C4-2B (cell line): ENCODE data around the gene TMEM39A.

Experiments used
- H3K27ac ChIP-seq: fragments of 450-650 bp; 2 replicates; pipeline ENCODE4 v1.5.1; 2017
- CTCF ChIP-seq: fragments of 450-650 bp; conservative IDR thresholded peaks from 2 replicates; pipeline ENCODE4 v1.5.1; 2017; ENCODE audit warnings: mild to moderate bottlenecking
- ZFX ChIP-seq: fragments of 450-650 bp; IDR thresholded peaks from 2 replicates; pipeline ENCODE4 v1.6.1; 2017

Gene TMEM39A, protein sequence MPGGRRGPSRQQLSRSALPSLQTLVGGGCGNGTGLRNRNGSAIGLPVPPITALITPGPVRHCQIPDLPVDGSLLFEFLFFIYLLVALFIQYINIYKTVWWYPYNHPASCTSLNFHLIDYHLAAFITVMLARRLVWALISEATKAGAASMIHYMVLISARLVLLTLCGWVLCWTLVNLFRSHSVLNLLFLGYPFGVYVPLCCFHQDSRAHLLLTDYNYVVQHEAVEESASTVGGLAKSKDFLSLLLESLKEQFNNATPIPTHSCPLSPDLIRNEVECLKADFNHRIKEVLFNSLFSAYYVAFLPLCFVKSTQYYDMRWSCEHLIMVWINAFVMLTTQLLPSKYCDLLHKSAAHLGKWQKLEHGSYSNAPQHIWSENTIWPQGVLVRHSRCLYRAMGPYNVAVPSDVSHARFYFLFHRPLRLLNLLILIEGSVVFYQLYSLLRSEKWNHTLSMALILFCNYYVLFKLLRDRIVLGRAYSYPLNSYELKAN

GRCh38 chr3:119463171-119464169, at the start of gene TMEM39A:
Gene TMEM39A (minus strand): TSS chr3:119463615. CDS start chr3:119462074, 1,541 bp downstream.
- TF ChIP-seq CTCF (no peak), ZFX (no peak)
- peak within 1 kb of the TSS; percentile 90 for H3K27ac ChIP-seq

DNA sequence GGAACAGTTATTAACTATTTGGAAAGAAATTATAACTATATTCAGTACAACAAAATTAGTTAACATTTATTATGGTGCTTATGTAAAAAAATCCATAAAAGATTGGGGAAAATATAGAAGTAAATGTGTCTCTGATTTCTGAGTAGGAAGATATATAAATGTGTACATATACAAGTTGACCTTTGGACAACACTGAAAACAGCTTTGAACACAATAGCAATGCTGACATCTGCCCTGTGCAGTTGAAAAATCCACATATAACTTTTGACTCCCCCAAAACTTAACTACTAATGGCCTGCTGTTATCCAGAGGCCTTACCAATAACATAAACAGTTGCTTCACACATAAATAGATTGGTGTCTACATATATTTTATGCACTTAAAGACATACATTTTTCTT, 47.3 kb upstream of the TMEM39A start:
- H3K27ac ChIP-seq = no peak overlapping the region
- TF ChIP-seq ZFX = no peak
- no peak for TF ChIP-seq CTCF

DNA sequence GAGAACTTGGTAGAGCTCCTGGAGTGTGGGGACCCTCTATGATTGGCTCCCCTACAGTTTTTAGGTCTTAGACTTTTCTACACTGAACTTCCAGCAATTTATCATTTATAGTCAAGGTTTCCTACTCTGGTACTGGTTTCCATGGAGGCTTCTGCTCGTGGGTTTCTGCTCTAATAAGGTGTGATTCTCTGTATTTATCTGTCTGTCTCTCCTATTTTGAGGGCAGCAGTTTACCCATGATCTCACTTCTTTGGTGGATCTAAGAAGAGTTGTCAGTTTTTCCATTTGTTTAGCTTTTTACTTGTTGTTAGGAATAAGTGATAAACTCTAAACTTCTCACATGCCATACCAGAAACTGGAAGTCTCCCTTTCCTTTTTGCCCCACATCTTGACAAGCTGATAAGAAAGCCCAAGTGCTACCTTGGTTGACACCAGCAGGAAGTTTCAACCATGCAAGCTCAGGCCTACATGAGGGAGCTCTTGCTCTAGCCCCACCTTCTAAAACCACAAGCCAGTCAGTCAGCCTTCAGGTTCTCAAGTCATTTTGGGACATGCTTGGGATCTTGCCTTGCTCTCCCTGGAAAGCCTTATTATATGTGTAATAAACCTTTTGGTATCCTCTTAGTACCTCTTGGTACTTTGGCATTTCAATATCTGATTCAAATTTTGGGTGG, 44.9 kb upstream of the TMEM39A start:
- TF ChIP-seq ZFX = no peak
- no peak for TF ChIP-seq CTCF
- no peak overlapping the region for H3K27ac ChIP-seq

GRCh38 chr3:119507404-119507803, 44.0 kb upstream of the TMEM39A start:
- H3K27ac ChIP-seq = no peak overlapping the region
- TF ChIP-seq ZFX = no peak
- TF ChIP-seq CTCF = no peak

DNA sequence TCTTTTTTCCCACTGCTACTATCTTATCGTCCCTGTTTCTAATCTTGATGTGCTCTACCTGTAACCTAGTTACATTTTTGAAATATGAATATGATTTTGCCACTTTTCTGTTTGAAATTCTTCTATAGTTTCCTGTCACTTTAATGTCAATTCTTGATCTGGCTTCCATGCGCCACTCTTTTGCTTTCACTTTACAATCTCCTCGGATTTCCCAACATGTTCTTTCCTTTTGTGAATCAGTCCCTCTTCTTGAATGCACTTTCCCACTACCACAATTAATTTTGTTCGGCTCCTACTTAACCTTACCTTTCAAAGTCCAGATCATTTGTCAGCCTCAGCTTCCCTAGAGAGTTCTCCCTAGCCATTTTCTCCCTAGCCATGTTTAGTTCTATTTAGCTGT, 43.2 kb upstream of the TMEM39A start:
- H3K27ac ChIP-seq = no peak overlapping the region
- TF ChIP-seq CTCF (no peak), ZFX (no peak)

DNA sequence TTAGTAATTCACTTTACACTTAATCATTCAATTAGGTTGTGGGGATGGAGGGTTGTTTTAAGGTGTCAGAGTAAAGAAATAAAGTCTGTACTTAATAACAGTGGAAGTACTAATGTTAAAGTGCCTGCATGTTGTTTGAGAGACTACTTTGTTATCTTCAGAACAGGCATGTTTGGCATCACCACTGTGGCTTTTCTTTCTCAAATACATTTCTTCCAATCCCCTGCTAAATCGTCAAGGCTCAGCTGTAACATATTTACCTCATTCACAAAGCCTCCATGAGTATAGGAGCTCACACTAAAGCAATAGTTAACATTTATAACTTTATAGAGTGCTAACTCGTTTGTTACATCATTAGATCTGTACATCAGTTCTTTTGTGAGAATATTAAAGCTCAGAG, 37.5 kb upstream of the TMEM39A start:
- no peak overlapping the region for H3K27ac ChIP-seq
- TF ChIP-seq CTCF (no peak), ZFX (no peak)
